Esophagus muscularis mucosa (tissue), 3 donors: ENCODE results near the gene KLRB1.

Experiments
- CTCF ChIP-seq, 3 experiments: fragments of 200-600 bp in 2 of 3; fragments of 450-650 bp in 1 of 3; sonication (generic) in 2 of 3; IDR thresholded peaks; one replicate each; pipeline ENCODE4 v1.5.1; 2017 to 2019; ENCODE audit warnings: antibody characterized with exemption in 3 of 3, mild to moderate bottlenecking in 2 of 3, moderate library complexity in 1 of 3
- POLR2A ChIP-seq: fragments of 450-650 bp; IDR thresholded peaks from one replicate; pipeline ENCODE4 v1.6.1; 2017; ENCODE audit warnings: antibody characterized with exemption, moderate library complexity, mild to moderate bottlenecking, low read depth
- POLR2AphosphoS5 ChIP-seq, 2 donors: sonication (generic); formaldehyde crosslinking; IDR thresholded peaks; one replicate each; pipeline ENCODE4 v1.6.1; 2017; ENCODE audit warnings: antibody characterized with exemption in 2 of 2

GRCh38 chr12:9606247-9606646 is 1.5 kb downstream of the KLRB1 start:
- TF ChIP-seq CTCF (IDR thresholded peaks at IDR 0.05) (no peak), POLR2AphosphoS5 (IDR thresholded peaks at IDR 0.05) (no peak), POLR2A (no peak)
